HG02610 (cell line): ENCODE results near the gene SBSN.
"Not testable (repeated sequence)": the region's sequence is repeated elsewhere in the genome, so short reads cannot be mapped to it uniquely, and the experiment has no call there.

Source experiments
- ATAC-seq: cut with Tn5 transposase; IDR thresholded peaks from one replicate; pipeline ENCODE4 v1.9.1; 2021; ENCODE audit warnings: mild to moderate bottlenecking, moderate library complexity; ENCODE audit not compliant: unreplicated experiment

The SBSN gene

DNA sequence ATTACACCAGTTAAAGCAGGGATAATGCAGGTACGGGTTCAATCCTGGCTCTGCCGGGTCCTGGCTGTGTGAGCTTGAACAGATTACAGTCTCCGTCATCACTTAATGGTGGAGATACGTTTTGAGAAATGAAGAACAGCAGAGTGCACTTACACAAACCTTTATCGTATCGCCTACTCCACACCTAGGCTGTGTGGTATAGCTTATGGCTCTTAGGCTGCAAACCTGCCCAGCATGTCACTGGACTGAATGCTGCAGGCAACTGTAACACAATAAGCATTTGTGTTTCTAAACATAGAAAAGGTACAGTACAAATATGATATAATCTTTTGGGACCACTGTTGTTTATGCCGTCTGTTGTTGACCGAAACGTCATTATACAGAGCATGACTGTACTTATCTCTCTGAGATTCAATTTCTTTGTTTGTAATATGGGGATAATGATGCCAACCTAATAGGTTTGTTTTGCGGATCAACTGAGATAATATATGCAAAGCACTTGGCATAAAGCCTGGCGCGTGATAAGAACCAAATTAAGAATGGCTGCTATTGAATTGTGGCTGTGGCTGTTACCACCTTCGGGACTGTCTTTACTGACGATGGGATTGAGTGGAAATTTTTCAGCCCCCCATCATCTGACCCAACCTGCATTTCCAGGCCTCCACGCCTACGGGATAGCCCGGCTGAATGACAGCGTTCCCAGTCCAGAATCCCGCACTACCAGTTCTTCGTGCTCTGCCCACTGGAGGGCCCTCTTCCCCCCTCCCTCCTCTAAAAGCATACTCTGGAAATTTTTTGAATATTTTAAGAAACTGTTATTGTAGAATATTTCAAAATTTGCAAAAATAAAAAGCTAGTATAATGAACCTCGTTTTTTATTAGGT lies 49.1 kb downstream of the SBSN start:
- no peak for ATAC-seq

DNA sequence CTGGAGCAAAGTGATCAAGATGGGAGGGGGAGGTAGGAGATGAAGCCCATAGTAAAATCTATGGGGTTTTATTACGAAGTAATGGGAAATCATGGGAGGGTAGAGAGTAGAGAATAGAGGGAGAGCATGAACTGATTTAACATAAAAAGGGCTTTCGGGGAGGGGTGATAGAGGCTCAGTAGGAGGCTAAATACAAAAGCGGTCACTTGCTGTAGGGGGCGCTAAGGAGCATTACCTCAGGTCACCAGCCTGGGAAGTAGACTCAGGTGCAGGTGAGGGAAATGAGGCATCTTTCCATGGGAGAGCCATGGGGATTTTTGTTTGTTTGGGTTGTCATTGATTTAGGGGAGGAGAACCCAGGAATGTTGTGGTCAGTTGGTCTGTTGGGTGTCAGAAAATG lies 52.0 kb downstream of the SBSN start:
- ATAC-seq: no peak

DNA sequence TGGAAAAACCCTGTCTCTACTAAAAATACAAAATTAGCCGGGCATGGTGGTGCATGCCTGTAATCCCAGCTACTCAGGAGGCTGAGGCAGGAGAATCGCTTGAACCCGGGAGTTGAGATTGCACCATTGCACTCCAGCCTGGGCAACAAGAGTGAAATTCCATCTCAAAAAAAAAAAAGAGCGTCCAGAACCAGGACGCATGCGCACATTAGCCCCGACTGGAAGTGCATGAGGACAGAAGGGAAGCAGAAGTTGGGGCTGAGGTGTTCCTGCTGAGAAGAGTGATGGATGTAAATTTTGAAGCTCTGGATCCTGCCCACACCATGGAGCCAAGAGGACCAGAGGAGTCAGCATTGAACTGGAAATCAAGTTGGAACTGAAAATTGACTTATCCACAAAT lies 53.5 kb downstream of the SBSN start:
- not testable (repeated sequence) for ATAC-seq

DNA sequence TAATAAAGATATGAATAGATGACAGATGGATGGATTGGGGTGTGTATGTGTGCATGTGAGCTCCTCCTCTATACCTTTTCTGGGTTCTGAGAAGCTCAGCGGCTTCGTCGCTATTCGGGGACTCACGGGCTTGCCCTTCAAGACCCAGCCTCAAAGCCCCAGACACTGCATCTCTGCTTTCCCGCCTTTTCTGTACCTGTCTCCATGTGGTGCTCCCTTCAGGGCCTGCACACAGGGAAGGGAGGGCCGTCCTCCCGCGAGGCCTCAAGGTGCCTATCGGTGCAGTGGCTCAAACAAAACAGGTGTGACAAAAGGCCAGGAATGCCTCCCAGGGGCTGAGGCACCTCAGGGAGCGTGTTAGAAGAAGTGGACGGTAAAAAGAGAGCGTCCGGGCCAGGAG lies 54.0 kb downstream of the SBSN start:
- ATAC-seq: no peak
